Smooth muscle cell (in vitro differentiated cells): ENCODE results near the gene MCM5. TPM values are rescaled to one million over a fixed set of nuclear protein-coding genes. Genes with fewer than 3 reads are reported as not detected.

ENCODE experiments used
- DNase-seq: peaks from one replicate; lab custom pipeline; 2025; ENCODE audit not compliant: unreplicated experiment; lab: John Stamatoyannopoulos, UW
- H2AFZ ChIP-seq: fragments of 200-600 bp; sonication (generic); 2 replicates; pipeline ENCODE4 v1.6.0; 2016; ENCODE audit warnings: antibody characterized with exemption, low read depth, mild to moderate bottlenecking
- H3F3A ChIP-seq: fragments of 200-600 bp; sonication (generic); 2 replicates; pipeline ENCODE4 v1.6.0; 2017; ENCODE audit warnings: antibody characterized with exemption, low read depth
- H3K27ac ChIP-seq: fragments of 200-600 bp; sonication (generic); 2 replicates; pipeline ENCODE4 v1.5.1; 2016; ENCODE audit warnings: low read depth, mild to moderate bottlenecking
- H3K27me3 ChIP-seq: fragments of 200-600 bp; sonication (generic); 2 replicates; pipeline ENCODE4 v1.6.1; 2016; ENCODE audit warnings: low read depth, mild to moderate bottlenecking
- H3K36me3 ChIP-seq: fragments of 200-600 bp; sonication (generic); 2 replicates; pipeline ENCODE4 v1.5.1; 2016; ENCODE audit warnings: low read depth
- H3K4me1 ChIP-seq: fragments of 200-600 bp; sonication (generic); 2 replicates; pipeline ENCODE4 v1.5.1; 2016; ENCODE audit warnings: low read depth
- H3K4me2 ChIP-seq: fragments of 200-600 bp; sonication (generic); 2 replicates; pipeline ENCODE4 v1.6.0; 2016; ENCODE audit warnings: mild to moderate bottlenecking
- H3K4me3 ChIP-seq: fragments of 200-600 bp; sonication (generic); 2 replicates; pipeline ENCODE4 v1.5.1; 2016; ENCODE audit warnings: mild to moderate bottlenecking
- H3K79me2 ChIP-seq: fragments of 200-600 bp; sonication (generic); 2 replicates; pipeline ENCODE4 v1.6.0; 2016; ENCODE audit warnings: low read depth, mild to moderate bottlenecking
- H3K9ac ChIP-seq: fragments of 200-600 bp; sonication (generic); 2 replicates; pipeline ENCODE4 v1.6.0; 2016; ENCODE audit warnings: low read depth
- H3K9me3 ChIP-seq: fragments of 200-600 bp; sonication (generic); replicated peaks from 2 replicates; pipeline ENCODE4 v1.5.1; 2016; ENCODE audit warnings: low read depth
- H4K20me1 ChIP-seq: fragments of 200-600 bp; sonication (generic); 2 replicates; pipeline ENCODE4 v1.6.0; 2016; ENCODE audit warnings: low read depth
- CTCF ChIP-seq: fragments of 200-600 bp; sonication (generic); IDR thresholded peaks from 2 replicates; pipeline ENCODE4 v1.5.1; 2017; ENCODE audit warnings: borderline replicate concordance, mild to moderate bottlenecking, antibody characterized with exemption; ENCODE audit not compliant: insufficient read depth, poor library complexity, severe bottlenecking
- WGBS: methylation state at CpG from one replicate; pipeline ENCODE4 v1.1.7; 2016; ENCODE audit warnings: low lambda C conversion rate; 5-methylcytosine and 5-hydroxymethylcytosine counted together
- polyA plus RNA-seq: library from polyadenylated mRNA; unstranded; fragments of >200 nt; fragmentation: Nextera tagmentation; extraction: Ambion mirVana; gene quantifications from 2 replicates; pipeline ENCODE4 v1.2.1, GENCODE V29; 2016
- total RNA-seq: library from RNA; depleted of rRNA; stranded (reverse); fragments of >200 nt; gene quantifications from 2 replicates; pipeline ENCODE4 v1.2.3, GENCODE V29; 2014

Gene MCM5
- total and polyA plus RNA-seq, 2 experiments from 2014 or later = 28.7 to 31.9 TPM

GRCh38 chr22:35445933-35446332, 46.0 kb downstream of the MCM5 start:
- H3K27me3 ChIP-seq = no peaks in the 10 kb centered on the region
- TF ChIP-seq CTCF = no peak
- H3K4me3 ChIP-seq = no peak overlapping the region
- no peaks in the 10 kb centered on the region for H3K4me1 ChIP-seq
- no peaks in the 10 kb centered on the region for H3F3A ChIP-seq
- H3K79me2 ChIP-seq = no peaks in the 10 kb centered on the region
- H3K4me2 ChIP-seq = peak overlapping the region; percentile 5
- H2AFZ ChIP-seq = no peak overlapping the region
- H4K20me1 ChIP-seq = no peaks in the 10 kb centered on the region
- WGBS = 79% methylated on average over 4 of the region's 4 CpGs
- peak overlapping the region; percentile 28 for H3K9ac ChIP-seq
- H3K27ac ChIP-seq = peak overlapping the region; percentile 62
- no peaks in the 10 kb centered on the region for H3K9me3 ChIP-seq
- no peaks in the 10 kb centered on the region for H3K36me3 ChIP-seq
- DNase-seq = no peak

GRCh38 chr22:35446365-35446764, 46.4 kb downstream of the MCM5 start:
- H3K27ac ChIP-seq = peak overlapping the region; percentile 62
- H3K4me2 ChIP-seq = peak overlapping the region; percentile 45
- H3K4me3 ChIP-seq = no peak overlapping the region
- no peak for TF ChIP-seq CTCF
- no peaks in the 10 kb centered on the region for H4K20me1 ChIP-seq
- H2AFZ ChIP-seq = no peak overlapping the region
- no peaks in the 10 kb centered on the region for H3K36me3 ChIP-seq
- no peaks in the 10 kb centered on the region for H3K9me3 ChIP-seq
- DNase-seq = peak; percentile 49
- peak overlapping the region; percentile 28 for H3K9ac ChIP-seq
- no peaks in the 10 kb centered on the region for H3F3A ChIP-seq
- no peaks in the 10 kb centered on the region for H3K79me2 ChIP-seq
- no peaks in the 10 kb centered on the region for H3K27me3 ChIP-seq
- no peaks in the 10 kb centered on the region for H3K4me1 ChIP-seq
- 13% methylated on average over 13 of the region's 13 CpGs for WGBS

- Histone ChIP-seq H4K20me1 (no peaks in the 10 kb centered on the region), H3K9me3 (no peaks in the 10 kb centered on the region), H3F3A (no peaks in the 10 kb centered on the region), H3K36me3 (no peaks in the 10 kb centered on the region), H3K4me2 (no peak overlapping the region), H3K4me3 (no peak overlapping the region), H3K27me3 (no peaks in the 10 kb centered on the region), H3K9ac (no peak overlapping the region), H3K27ac (no peak overlapping the region), H2AFZ (no peak overlapping the region), H3K79me2 (no peaks in the 10 kb centered on the region), H3K4me1 (no peaks in the 10 kb centered on the region)
- no peak for TF ChIP-seq CTCF
- 82% methylated on average over 8 of the region's 8 CpGs for WGBS
- no peak for DNase-seq
These were observed 48.6 kb downstream of the MCM5 start for GRCh38 chr22:35448523-35448922.
